ENCODE measurements around the gene SMIM21.

Gene SMIM21

GRCh38 chr18:75467851-75468250 lies 40.3 kb upstream of the SMIM21 start:
- no peak for TF ChIP-seq CTCF (IDR thresholded peaks at IDR 0.05; ENCODE audit: control insufficient read depth, extremely low read depth, insufficient read depth)
- no peak for DNase-seq (ENCODE audit: low read depth)
- H3K4me3 ChIP-seq (ENCODE audit: low read depth, low read length): no peak overlapping the region

GRCh38 chr18:75467281-75467795 lies 39.8 kb upstream of the SMIM21 start:
- DNase-seq (ENCODE audit: low read depth): no peak
- no peak overlapping the region for H3K4me3 ChIP-seq (ENCODE audit: low read depth, low read length)
- no peak for TF ChIP-seq CTCF (IDR thresholded peaks at IDR 0.05; ENCODE audit: control insufficient read depth, extremely low read depth, insufficient read depth)

GRCh38 chr18:75464356-75464755 lies 36.9 kb upstream of the SMIM21 start:
- no peak overlapping the region for H3K4me3 ChIP-seq (ENCODE audit: low read depth, low read length)
- TF ChIP-seq CTCF (IDR thresholded peaks at IDR 0.05; ENCODE audit: control insufficient read depth, extremely low read depth, insufficient read depth): no peak
- DNase-seq (ENCODE audit: low read depth): no peak

- DNase-seq (ENCODE audit: low read depth): no peak
- no peak for TF ChIP-seq CTCF (IDR thresholded peaks at IDR 0.05; ENCODE audit: control insufficient read depth, extremely low read depth, insufficient read depth)
- no peak overlapping the region for H3K4me3 ChIP-seq (ENCODE audit: low read depth, low read length)
These were observed 34.8 kb upstream of the SMIM21 start for GRCh38 chr18:75462178-75462832.

- no peak for DNase-seq (ENCODE audit: low read depth)
- TF ChIP-seq CTCF (IDR thresholded peaks at IDR 0.05; ENCODE audit: control insufficient read depth, extremely low read depth, insufficient read depth): no peak
- H3K4me3 ChIP-seq (ENCODE audit: low read depth, low read length): no peak overlapping the region
These were observed 28.7 kb upstream of the SMIM21 start for GRCh38 chr18:75456199-75456631.

GRCh38 chr18:75455249-75456198 lies 28.0 kb upstream of the SMIM21 start:
- no peak for TF ChIP-seq CTCF (IDR thresholded peaks at IDR 0.05; ENCODE audit: control insufficient read depth, extremely low read depth, insufficient read depth)
- no peak overlapping the region for H3K4me3 ChIP-seq (ENCODE audit: low read depth, low read length)

More at GRCh38 chr18:75455249-75456198, 28.0 kb upstream of the SMIM21 start:
- no peak for DNase-seq (ENCODE audit: low read depth)
